Measurements from ENCODE around the gene SPO11. TPM values are rescaled to one million over a fixed set of nuclear protein-coding genes. Genes with fewer than 3 reads are reported as not detected.

SPO11 gene
- total and polyA plus RNA-seq, 9 of the 15 experiments (the other 6 are each of a cell fraction or from before 2014, with no cell fraction given), result not detected

DNA sequence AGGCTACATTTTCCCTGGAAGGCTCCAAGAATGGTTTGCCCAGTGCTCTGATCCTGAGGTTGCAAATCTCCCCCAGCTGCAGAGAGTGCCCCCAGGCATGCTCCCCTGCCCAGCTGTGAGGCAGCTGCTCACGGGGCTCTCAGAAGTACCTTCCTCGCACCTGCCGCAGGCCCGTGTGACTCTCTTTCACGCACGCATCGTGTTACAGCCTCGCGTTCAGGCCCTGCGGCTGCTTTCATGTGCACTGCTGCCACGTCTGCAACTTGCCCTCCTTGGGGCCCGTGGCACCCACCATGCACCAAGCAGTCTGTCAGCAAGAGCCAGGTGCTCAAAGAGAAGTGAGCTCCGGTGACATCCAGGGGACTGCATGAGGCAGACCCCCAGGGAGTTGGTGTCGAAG lies 28.6 kb upstream of the SPO11 start:
- no peak overlapping the region for H3K27ac ChIP-seq (ENCODE audit: extremely low read depth, low read depth, low read length)
- H3K36me3 ChIP-seq (ENCODE audit: control insufficient read depth, insufficient read depth, low read length), result no peaks in the 10 kb centered on the region
- no peak overlapping the region; a peak in 1 of 4 replicates for H3K9ac ChIP-seq (ENCODE audit: insufficient read depth in 1 of 2, low read depth in 2 of 2, low read length in 2 of 2)
- DNase-seq (ENCODE audit: extremely low read depth in 1 of 4, low spot score in 3 of 4) (no peak), FAIRE-seq (no peak), ATAC-seq (no peak)
- POLR2A ChIA-PET, result interaction anchor here (1.2 kb wide), 1 partner anchor 8 kb away, joined by 3 read pairs; no protein-coding TSS in a partner anchor
- H3K4me1 ChIP-seq (replicated peaks in 1 of 2; ENCODE audit: control insufficient read depth in 2 of 2, insufficient read depth in 2 of 2, low read length in 2 of 2), result peaks cover 0 to 3% of the 10 kb centered on the region in 2 experiments; a peak in 1 of 5 replicates
- in situ Hi-C loops (cut with MboI) (no loop called here), intact Hi-C loops (cut with micrococcal nuclease) (no loop called here)
- WGBS (ENCODE audit: insufficient coverage, low coverage, missing lambda C conversion rate), result under 1% methylated on average over 14 of the region's 14 CpGs
- no peaks in the 10 kb centered on the region for H3K79me2 ChIP-seq (ENCODE audit: control insufficient read depth, insufficient read depth, low read length)
- H2AFZ ChIP-seq (ENCODE audit: low read depth, low read length), result no peak overlapping the region
- no peaks in the 10 kb centered on the region for H4K20me1 ChIP-seq (replicated peaks; ENCODE audit: control insufficient read depth, insufficient read depth, low read length)
- TF ChIP-seq, protein P1, sequence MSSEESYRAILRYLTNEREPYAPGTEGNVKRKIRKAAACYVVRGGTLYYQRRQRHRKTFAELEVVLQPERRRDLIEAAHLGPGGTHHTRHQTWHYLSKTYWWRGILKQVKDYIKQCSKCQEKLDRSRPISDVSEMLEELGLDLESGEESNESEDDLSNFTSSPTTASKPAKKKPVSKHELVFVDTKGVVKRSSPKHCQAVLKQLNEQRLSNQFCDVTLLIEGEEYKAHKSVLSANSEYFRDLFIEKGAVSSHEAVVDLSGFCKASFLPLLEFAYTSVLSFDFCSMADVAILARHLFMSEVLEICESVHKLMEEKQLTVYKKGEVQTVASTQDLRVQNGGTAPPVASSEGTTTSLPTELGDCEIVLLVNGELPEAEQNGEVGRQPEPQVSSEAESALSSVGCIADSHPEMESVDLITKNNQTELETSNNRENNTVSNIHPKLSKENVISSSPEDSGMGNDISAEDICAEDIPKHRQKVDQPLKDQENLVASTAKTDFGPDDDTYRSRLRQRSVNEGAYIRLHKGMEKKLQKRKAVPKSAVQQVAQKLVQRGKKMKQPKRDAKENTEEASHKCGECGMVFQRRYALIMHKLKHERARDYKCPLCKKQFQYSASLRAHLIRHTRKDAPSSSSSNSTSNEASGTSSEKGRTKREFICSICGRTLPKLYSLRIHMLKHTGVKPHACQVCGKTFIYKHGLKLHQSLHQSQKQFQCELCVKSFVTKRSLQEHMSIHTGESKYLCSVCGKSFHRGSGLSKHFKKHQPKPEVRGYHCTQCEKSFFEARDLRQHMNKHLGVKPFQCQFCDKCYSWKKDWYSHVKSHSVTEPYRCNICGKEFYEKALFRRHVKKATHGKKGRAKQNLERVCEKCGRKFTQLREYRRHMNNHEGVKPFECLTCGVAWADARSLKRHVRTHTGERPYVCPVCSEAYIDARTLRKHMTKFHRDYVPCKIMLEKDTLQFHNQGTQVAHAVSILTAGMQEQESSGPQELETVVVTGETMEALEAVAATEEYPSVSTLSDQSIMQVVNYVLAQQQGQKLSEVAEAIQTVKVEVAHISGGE (CRISPR knock-in tag; IDR thresholded peaks at IDR 0.05), result 0 out of 6 replicates have a peak, but pooled peaks of 1 of the 3 experiments have one; percentile 43
- no peak for TF ChIP-seq MCM3 (IDR thresholded peaks at IDR 0.05)
- H3K4me2 ChIP-seq (ENCODE audit: insufficient read depth, low read length), result no peak overlapping the region
- no peaks in the 10 kb centered on the region for H3K9me3 ChIP-seq (replicated peaks; ENCODE audit: control insufficient read depth, insufficient read depth, low read depth, low read length)
- H3K27me3 ChIP-seq (ENCODE audit: control insufficient read depth in 2 of 2, insufficient read depth in 2 of 2, low read length in 2 of 2), result peaks cover 5 to 46% of the 10 kb centered on the region in 2 experiments
- H3K4me3 ChIP-seq, result no peak overlapping the region
- CTCF ChIA-PET (ENCODE audit: low intra/inter-chr PET ratio), result interaction anchor here (0.6 kb wide), 1 partner anchor 1306 kb away, joined by 3 read pairs; no protein-coding TSS in a partner anchor
- BruUV-seq (replicated peaks), result no TSS peak
- no peaks in the 10 kb centered on the region for H3K9me1 ChIP-seq (ENCODE audit: control insufficient read depth, insufficient read depth, low read length)
